Keratinocyte (primary cell): ENCODE measurements around the gene PIK3CB. TPM values are rescaled to one million over a fixed set of nuclear protein-coding genes. Genes with fewer than 3 reads are reported as not detected.

ENCODE experiments used
- DNase-seq: peaks from one replicate; pipeline ENCODE4 v3.0.0-alpha.2; 2011; ENCODE audit warnings: low read depth, missing footprints, low spot score
- FAIRE-seq: peaks from 2 replicates; lab custom pipeline; 2011; peaks lifted over from hg19 to GRCh38; lab: Jason Lieb, UNC
- H2AFZ ChIP-seq: 2 replicates; pipeline ENCODE4 v1.6.0; 2012; ENCODE audit warnings: low read length, control low read depth, inconsistent platforms; ENCODE audit not compliant: control insufficient read depth
- H3K27ac ChIP-seq: 2 replicates; pipeline ENCODE4 v1.5.1; 2011; ENCODE audit warnings: low read length; ENCODE audit not compliant: control insufficient read depth, insufficient read depth
- H3K27me3 ChIP-seq: 3 replicates; pipeline ENCODE4 v1.6.0; 2011; ENCODE audit warnings: low read length; ENCODE audit not compliant: control insufficient read depth, insufficient read depth; ENCODE audit errors: extremely low read depth
- H3K36me3 ChIP-seq, 2 experiments: 2 replicates in 1 of 2; 3 replicates in 1 of 2; pipeline ENCODE4 v1.5.1; 2011; ENCODE audit warnings: low read length in 2 of 2, mild to moderate bottlenecking in 1 of 2; ENCODE audit not compliant: control insufficient read depth in 2 of 2, insufficient read depth in 2 of 2; ENCODE audit errors: extremely low read depth in 1 of 2
- H3K4me1 ChIP-seq: 3 replicates; pipeline ENCODE4 v1.5.1; 2011; ENCODE audit warnings: low read length; ENCODE audit not compliant: control insufficient read depth, insufficient read depth; ENCODE audit errors: extremely low read depth
- H3K4me2 ChIP-seq: 3 replicates; pipeline ENCODE4 v1.6.0; 2011; ENCODE audit warnings: low read depth, low read length; ENCODE audit not compliant: control insufficient read depth, insufficient read depth; ENCODE audit errors: extremely low read depth
- H3K4me3 ChIP-seq, 3 experiments: fragments of 200-600 bp in 1 of 3; sonication (generic) in 1 of 3; 2 replicates in 2 of 3; 3 replicates in 1 of 3; pipeline ENCODE4 v1.5.1; 2011 to 2016; ENCODE audit warnings: low read length in 3 of 3, mild to moderate bottlenecking in 3 of 3, control low read depth in 2 of 3, inconsistent platforms in 1 of 3, low read depth in 1 of 3, mixed read lengths in 1 of 3, mixed run types in 1 of 3, moderate library complexity in 1 of 3; ENCODE audit not compliant: control insufficient read depth in 2 of 3, insufficient read depth in 2 of 3; ENCODE audit errors: extremely low read depth in 1 of 3
- H3K79me2 ChIP-seq: 2 replicates; pipeline ENCODE4 v1.6.0; 2012; ENCODE audit warnings: low read length; ENCODE audit not compliant: control insufficient read depth, insufficient read depth
- H3K9ac ChIP-seq: 3 replicates; pipeline ENCODE4 v1.6.0; 2011; ENCODE audit warnings: low read length; ENCODE audit not compliant: control insufficient read depth, insufficient read depth; ENCODE audit errors: extremely low read depth
- H3K9me1 ChIP-seq: 3 replicates; pipeline ENCODE4 v1.6.0; 2011; ENCODE audit warnings: low read length; ENCODE audit not compliant: control insufficient read depth, insufficient read depth; ENCODE audit errors: extremely low read depth
- H3K9me3 ChIP-seq: 2 replicates; pipeline ENCODE4 v1.5.1; 2012; ENCODE audit warnings: low read depth, low read length; ENCODE audit not compliant: control insufficient read depth
- H4K20me1 ChIP-seq: 3 replicates; pipeline ENCODE4 v1.6.0; 2011; ENCODE audit warnings: low read length; ENCODE audit not compliant: control insufficient read depth, insufficient read depth; ENCODE audit errors: extremely low read depth
- EZH2 ChIP-seq: IDR thresholded peaks from one replicate; pipeline ENCODE4 v1.6.1; 2012; ENCODE audit warnings: inconsistent platforms, mild to moderate bottlenecking, low read length, moderate library complexity
- dilution Hi-C: fragments of 300-500 bp; cut with MboI; formaldehyde crosslinking; loops from one replicate; pipeline ENCODE4 v1.7.0; 2020; ENCODE audit warnings: low sequenced_read_pairs; ENCODE audit not compliant: extremely low pct_ligation_motif_present
- polyA plus RNA-seq, 5 experiments: library from polyadenylated mRNA; depleted of rRNA in 3 of 5; stranded (reverse) in 3 of 5; stranded (forward) in 1 of 5; unstranded in 1 of 5; fragments of >200 nt; gene quantifications; 1 replicate in 1 of 5; 2 replicates in 3 of 5; 3 replicates in 1 of 5; pipeline versions ENCODE4 v1.2.1 to v1.2.3, GENCODE V29; 2011 to 2012; ENCODE audit warnings: missing spikeins in 2 of 5, low read depth in 1 of 5, low replicate concordance in 1 of 5
- TF ChIP-seq, protein P1 (sequence below), 3 experiments: IDR thresholded peaks in 1 of 3; conservative IDR thresholded peaks in 1 of 3; optimal IDR thresholded peaks in 1 of 3; 2 replicates in 2 of 3; 3 replicates in 1 of 3; pipeline versions ENCODE3 to v1.5.1; 2011; ENCODE audit warnings: low read length in 3 of 3, mild to moderate bottlenecking in 3 of 3, moderate library complexity in 2 of 3, control low read depth in 1 of 3, inconsistent platforms in 1 of 3; ENCODE audit not compliant: insufficient read depth in 2 of 3; ENCODE audit errors: extremely low read depth in 1 of 3

The PIK3CB gene
- polyA plus RNA-seq, 1 donor (not counting 4 experiments of a cell fraction or from before 2014, with no cell fraction given): 19.9 TPM

DNA sequence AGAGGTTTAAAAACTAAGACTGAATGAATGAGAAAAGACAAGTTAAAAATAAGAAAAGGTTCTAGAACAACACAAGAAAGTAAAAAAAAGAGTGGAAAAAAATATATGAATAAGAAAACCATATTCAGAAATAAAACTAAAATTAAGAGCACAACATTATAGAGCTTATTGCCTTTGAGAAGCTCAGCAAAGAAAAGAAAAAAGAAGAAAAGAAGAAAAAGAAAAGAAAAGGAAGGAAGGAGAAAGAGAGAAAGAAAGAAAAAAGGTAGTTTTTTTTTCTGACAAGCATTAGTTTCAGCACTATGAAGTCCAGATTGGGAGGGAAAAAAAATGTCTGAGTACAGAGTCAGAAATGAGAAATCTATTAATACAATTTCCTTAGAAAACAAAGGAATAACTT is 144.7 kb downstream of the PIK3CB start:
- Histone ChIP-seq H3K27ac (no peak overlapping the region), H3K4me2 (no peak overlapping the region), H3K27me3 (no peaks in the 10 kb centered on the region), H3K36me3 (no peaks in the 10 kb centered on the region), H2AFZ (no peak overlapping the region), H3K4me1 (peaks cover 11% of the 10 kb centered on the region), H3K9ac (no peak overlapping the region), H3K9me1 (no peaks in the 10 kb centered on the region), H4K20me1 (no peaks in the 10 kb centered on the region), H3K79me2 (no peaks in the 10 kb centered on the region), H3K4me3 (no peak overlapping the region), H3K9me3 (no peaks in the 10 kb centered on the region)
- DNase-seq (no peak), FAIRE-seq (no peak)
- no peak for TF ChIP-seq EZH2
- TF ChIP-seq, protein P1, sequence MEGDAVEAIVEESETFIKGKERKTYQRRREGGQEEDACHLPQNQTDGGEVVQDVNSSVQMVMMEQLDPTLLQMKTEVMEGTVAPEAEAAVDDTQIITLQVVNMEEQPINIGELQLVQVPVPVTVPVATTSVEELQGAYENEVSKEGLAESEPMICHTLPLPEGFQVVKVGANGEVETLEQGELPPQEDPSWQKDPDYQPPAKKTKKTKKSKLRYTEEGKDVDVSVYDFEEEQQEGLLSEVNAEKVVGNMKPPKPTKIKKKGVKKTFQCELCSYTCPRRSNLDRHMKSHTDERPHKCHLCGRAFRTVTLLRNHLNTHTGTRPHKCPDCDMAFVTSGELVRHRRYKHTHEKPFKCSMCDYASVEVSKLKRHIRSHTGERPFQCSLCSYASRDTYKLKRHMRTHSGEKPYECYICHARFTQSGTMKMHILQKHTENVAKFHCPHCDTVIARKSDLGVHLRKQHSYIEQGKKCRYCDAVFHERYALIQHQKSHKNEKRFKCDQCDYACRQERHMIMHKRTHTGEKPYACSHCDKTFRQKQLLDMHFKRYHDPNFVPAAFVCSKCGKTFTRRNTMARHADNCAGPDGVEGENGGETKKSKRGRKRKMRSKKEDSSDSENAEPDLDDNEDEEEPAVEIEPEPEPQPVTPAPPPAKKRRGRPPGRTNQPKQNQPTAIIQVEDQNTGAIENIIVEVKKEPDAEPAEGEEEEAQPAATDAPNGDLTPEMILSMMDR (optimal IDR thresholded peaks at IDR 0.05 in 1 of 3, IDR thresholded peaks at IDR 0.05 in 1 of 3, conservative IDR thresholded peaks at IDR 0.05 in 1 of 3; ENCODE audit: extremely low read depth in 1 of 3, insufficient read depth in 2 of 3, low read length in 3 of 3): no peak
- dilution Hi-C loops: no loop called here

GRCh38 chr3:138688871-138689299 is 145.8 kb downstream of the PIK3CB start:
- DNase-seq: no peak
- H3K9me1 ChIP-seq: no peaks in the 10 kb centered on the region
- no peak for FAIRE-seq
- H3K36me3 ChIP-seq: peaks cover 0 to 1% of the 10 kb centered on the region in 2 experiments
- H3K27ac ChIP-seq: no peak overlapping the region
- H3K79me2 ChIP-seq: no peaks in the 10 kb centered on the region
- H3K4me3 ChIP-seq: no peak overlapping the region
- no peak overlapping the region for H2AFZ ChIP-seq
- H4K20me1 ChIP-seq: no peaks in the 10 kb centered on the region
- no peak overlapping the region for H3K4me2 ChIP-seq
- TF ChIP-seq EZH2: no peak
- TF ChIP-seq, protein P1 (optimal IDR thresholded peaks at IDR 0.05 in 1 of 3, IDR thresholded peaks at IDR 0.05 in 1 of 3, conservative IDR thresholded peaks at IDR 0.05 in 1 of 3; ENCODE audit: extremely low read depth in 1 of 3, insufficient read depth in 2 of 3, low read length in 3 of 3): peak in 1 of 3 experiments; percentile 4
- no peaks in the 10 kb centered on the region for H3K9me3 ChIP-seq
- no peaks in the 10 kb centered on the region for H3K27me3 ChIP-seq
- no peaks in the 10 kb centered on the region for H3K4me1 ChIP-seq
- no peak overlapping the region for H3K9ac ChIP-seq
- dilution Hi-C loops: no loop called here
